Superior temporal gyrus (tissue), 1 donor: Measurements from ENCODE around the gene NCKIPSD.
"Not testable (repeated sequence)": the region's sequence is repeated elsewhere in the genome, so short reads cannot be mapped to it uniquely, and the experiment has no call there.

Experiments used
- DNase-seq: peaks from one replicate; pipeline ENCODE4 v3.0.0-alpha.2; 2016; ENCODE audit errors: extremely low spot score

The NCKIPSD gene

DNA sequence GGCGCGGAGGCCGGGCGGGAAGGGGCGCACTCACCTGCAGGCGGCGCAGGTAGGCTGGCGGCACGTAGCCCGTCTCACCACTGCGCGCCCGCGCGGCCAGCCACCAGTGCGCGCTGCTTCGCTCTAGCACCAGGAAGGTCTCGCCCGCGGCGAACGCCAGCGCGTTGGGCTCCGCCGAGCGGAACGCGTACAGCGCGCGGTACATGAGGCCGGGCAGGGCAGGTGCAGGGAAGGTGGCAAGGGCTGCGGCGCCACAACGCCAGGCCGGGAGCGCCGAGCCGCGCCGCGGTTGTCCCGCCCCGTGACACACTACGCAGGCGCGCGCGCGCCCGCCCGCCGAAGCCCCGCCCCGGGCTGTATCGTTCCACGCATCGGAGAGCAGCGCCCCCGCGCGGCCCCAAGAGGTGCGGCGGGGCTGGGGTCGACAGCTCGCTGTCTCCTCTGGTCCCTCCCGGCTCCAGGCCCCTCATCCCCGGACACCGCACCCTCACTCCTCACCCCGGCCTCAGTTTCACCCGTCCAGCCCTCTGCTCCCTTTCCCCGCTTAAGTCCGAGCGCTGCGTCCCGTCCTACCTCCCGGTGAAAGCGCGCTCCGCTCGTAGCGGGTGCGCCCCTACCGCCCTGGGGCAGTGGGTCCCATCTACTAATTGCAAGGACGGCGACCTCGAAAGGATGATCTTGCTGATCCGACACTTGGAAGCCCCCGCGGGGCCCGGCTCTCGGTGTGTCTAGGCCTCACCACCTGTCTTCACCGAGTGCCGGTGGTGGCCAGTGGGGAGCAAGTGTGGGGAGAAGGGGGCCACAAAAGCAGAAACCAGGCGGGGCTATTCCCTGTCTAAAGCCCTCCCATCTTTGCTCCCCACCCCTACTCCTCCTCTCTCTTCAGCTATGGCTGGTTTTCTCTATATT, at the start of gene NCKIPSD:
NCKIPSD (minus strand) TSS at position 313 of the 909 bp plus-strand sequence; CDS start at position 205, 108 bp downstream.
- peak; percentile 88 for DNase-seq

DNA sequence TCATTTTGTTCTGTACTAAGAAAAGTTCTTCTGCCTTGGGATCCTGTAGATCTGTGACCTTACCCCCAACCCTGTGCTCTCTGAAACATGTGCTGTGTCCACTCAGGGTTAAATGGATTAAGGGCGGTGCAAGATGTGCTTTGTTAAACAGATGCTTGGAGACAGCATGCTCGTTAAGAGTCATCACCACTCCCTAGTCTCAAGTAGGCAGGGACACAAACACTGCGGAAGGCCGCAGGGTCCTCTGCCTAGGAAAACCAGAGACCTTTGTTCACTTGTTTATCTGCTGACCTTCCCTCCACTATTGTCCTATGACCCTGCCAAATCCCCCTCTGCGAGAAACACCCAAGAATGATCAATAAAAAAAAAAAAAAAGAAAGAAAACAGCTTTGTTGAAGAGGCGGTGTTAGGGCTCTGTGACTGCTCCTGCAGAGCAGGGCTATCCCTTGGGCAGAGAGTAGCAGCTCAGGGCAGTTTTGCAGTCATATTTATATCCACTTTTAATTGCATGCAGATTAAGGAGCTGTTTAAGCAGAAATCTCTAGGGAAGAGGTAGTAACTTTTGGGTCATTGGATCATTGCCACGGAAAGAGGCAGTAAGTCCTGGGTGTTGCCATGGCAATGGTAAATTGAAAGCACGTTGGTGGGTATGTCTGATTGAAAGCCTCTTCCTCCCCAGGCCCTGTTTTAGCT, 49.5 kb upstream of the NCKIPSD start:
- not testable (repeated sequence) for DNase-seq

DNA sequence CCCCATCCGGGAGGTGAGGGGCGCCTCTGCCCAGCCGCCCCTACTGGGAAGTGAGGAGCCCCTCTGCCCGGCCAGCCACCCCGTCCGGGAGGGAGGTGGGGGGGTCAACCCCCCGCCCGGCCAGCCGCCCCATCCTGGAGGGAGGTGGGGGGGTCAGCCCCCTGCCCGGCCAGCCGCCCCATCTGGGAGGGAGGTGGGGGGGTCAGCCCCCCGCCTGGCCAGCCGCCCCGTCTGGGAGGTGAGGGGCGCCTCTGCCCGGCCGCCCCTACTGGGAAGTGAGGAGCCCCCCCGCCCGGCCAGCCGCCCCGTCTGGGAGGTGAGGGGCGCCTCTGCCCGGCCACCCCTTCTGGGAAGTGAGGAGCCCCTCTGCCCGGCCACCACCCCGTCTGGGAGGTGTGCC, 48.8 kb upstream of the NCKIPSD start:
- DNase-seq: not testable (repeated sequence)

DNA sequence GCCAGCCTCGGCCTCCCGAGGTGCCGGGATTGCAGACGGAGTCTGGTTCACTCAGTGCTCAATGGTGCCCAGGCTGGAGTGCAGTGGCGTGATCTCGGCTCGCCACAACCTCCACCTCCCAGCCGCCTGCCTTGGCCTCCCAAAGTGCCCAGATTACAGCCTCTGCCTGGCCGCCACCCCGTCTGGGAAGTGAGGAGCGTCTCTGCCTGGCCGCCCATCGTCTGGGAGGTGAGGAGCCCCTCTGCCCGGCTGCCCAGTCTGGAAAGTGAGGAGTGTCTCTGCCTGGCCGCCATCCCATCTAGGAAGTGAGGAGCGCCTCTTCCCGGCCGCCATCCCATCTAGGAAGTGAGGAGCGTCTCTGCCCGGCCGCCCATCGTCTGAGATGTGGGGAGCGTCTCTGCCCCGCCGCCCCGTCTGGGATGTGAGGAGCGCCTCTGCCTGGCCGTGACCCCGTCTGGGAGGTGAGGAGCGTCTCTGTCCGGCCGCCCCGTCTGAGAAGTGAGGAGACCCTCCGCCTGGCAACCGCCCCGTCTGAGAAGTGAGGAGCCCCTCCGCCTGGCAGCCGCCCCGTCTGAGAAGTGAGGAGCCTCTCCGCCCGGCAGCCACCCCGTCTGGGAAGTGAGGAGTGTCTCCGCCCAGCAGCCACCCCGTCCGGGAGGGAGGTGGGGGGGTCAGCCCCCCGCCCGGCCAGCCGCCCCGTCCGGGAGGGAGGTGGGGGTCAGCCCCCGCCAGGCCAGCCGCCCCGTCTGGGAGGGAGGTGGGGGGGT, 48.2 kb upstream of the NCKIPSD start:
- not testable (repeated sequence) for DNase-seq

DNA sequence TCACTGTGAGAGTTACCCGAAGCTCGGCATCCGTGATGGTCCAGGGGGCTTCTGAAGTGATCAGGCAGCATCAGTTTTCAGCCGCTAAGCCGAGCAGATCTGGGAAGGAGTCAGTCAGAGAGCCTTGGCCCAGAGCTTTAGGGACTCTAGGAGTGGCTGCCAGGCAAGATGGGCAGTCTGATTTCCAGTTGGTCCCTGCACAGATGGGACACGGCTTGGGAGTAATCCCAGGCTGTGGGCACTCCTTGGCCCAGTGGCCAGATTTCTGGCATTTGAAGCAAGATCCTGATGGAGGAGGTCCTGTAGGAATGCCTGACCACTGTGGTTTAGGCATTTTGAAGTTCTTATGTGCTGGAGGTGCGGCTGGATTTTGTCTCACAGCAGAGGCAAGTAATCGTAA, 41.8 kb upstream of the NCKIPSD start:
- DNase-seq: no peak

DNA sequence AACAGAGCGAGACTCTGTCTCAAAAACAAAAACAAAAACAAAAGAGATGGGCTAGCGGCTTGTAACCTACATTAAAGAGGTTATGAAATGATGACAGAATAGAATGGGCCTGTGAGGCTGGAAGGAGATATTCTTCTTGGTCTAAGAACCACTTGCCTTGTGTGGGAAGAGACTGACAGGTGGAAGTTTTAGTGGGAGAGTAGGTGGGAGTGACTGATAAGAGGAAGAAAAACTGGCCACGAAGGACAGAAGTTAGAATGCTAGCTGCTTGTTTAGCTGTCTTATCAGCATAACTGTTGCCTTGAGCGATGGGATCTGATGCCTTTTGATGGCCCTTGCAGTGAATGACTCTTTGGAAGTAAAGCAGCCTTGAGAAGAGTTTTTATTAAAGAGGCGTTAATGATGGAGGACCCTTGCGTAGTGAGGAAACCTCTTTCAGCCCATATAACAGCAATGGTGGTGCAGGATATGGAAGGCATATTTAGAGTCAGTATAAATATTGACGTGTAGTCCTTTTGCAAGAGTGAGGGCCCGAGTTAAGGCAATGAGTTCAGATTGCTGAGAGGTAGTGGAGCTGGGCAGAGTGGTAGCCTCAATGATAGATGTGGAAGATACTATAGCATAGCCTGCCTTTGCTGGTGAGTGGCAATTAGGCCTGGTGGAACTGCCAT, 39.6 kb upstream of the NCKIPSD start:
- not testable (repeated sequence) for DNase-seq

DNA sequence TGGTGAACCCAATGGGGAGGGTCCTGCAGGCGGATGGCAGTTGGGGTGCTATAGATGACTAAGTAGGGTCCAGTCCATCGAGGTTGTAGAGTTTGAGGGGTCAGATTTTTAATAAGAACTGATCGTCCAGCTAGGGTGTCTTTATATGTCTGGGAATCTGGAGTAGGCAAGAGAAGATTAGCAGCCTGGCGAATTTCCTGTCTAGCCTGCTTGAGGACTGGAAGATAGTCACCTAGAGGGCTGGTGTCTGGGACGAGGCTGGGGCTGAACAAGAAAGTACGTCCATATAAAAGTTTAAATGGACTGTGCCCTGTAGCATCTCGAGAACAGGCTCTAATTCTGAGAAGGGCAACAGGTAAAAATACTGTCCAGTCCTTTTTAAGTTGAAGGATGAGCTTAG, 38.0 kb upstream of the NCKIPSD start:
- DNase-seq: no peak

DNA sequence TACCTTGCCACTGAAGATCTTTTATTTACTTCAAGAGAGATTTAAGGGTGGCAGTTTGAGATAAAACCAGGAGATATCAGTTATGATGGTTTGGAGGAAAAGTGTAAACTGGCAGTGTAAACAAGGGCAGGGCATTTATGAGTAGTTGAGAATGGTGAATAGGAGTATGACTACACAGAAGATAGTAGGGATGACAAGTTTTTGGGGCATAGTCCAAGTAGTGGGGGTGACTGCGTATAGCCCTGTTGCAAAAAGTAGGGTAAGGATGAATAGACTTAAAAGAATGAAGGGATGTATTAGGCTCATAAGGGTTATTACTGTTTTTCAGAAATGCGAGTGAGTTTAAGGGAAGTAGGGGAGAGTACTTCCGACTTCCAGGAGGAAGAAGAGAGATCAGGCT, 37.6 kb upstream of the NCKIPSD start:
- not testable (repeated sequence) for DNase-seq

DNA sequence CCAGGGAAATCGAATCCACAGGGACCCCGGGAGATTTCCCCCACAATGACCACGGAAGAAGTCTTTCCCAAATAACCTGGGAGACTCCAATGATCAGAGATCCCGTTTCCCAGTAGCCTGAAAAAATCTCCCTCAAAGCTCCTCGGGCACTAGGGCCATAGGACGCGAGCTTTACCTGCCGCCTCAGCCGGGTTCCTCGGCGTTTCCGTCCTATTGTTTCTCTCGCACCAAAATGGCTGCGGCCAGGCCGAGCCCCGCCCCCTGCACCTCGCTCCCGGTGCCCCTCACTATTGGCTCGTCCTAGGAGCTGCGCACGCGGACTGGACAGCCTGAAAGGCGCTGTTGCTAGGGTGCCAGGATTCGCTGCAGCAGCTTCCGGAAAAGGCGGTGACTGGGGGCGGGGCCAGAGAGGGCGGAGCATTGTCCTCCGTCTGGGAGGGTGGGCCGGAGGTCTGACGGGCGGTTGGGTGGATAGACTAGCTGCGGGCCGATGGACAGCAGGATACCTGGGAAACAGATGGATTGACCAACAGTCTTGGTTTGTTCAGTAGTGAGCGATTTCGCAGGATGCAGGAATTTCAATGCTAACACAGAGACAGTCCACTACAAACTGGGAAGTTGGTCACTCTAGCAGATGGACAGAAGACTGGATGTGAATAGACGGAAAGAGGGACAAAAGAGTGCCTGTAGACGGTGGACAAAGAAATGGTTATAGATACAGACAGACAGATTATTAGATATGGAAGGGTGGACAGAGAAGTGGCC, 31.4 kb upstream of the NCKIPSD start, which contains the start of gene IP6K2:
IP6K2 (minus strand) TSS at position 240 of the 765 bp plus-strand sequence. CDS start 21,930 bp downstream, outside the sequence.
- peak; percentile 98 for DNase-seq

DNA sequence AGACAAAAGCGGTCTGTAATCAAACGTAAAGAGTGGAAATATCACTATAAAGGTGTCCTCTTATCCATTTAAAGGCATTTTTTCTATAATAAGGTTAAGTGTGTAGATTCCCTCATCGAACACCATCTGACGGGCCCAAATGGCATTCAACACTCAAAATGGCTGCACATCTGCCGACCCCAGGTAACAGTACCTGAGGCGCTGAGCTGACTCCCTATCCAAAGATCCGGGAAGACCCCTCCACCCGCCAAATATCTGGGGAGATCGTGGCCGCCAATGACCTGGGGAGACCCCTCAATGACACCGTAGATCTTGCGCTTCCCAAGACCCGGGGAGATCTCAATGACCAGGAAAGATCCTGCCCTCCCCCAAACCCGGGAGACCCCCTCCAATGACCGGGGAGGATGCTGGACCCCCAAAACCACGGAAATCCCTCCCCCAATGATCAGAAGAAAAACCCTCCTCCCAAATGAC, 30.8 kb upstream of the NCKIPSD start:
- peak; percentile 45 for DNase-seq

DNA sequence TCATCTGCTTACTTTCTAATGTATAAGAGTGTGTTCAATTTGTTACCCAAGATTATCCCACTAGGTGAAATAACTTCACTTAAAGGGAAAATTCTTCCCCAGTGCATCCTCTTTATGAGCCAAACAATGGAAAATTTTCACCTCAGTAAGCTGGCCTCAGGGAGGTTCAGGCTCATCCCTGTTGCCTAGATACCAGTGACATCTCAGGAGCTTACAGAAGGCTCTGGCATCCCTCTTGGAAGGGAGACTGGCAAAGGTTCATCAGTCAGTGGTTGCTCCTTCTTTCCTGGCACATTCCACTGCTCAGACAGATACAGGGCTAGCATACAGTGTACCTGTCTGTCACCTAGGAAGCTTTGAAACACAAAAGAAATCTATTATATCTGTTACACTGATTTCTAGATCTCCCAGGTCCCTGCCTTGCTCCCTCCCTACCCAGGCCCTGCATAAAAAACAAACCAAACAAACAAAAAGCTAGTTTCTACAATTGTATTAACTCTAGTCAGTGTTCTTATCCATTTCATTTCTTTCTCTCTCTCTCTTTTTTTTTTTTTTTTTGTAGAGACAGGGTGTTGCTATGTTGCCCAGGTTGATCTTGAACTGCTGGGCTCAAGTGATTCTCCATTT, 29.6 kb upstream of the NCKIPSD start:
- DNase-seq: peak; percentile 34

DNA sequence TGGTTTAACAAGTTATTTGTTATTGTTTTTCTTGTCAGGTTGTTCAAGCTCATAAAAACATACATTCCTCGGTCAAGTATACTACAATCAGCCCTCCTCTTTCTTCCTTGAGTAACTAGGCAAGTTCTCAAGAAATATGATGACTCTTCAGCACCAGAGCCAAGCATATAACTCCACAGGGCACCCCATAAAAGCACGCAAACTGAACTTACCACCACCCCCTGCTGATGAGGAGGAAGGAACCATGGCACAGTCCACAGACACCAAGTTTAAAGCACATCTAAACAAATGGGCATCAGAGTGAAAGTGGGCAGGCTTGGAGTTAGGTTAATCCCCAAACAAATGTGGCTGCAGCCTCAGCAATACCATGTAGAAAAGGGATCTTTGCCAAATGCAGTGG, 26.0 kb upstream of the NCKIPSD start:
- no peak for DNase-seq

DNA sequence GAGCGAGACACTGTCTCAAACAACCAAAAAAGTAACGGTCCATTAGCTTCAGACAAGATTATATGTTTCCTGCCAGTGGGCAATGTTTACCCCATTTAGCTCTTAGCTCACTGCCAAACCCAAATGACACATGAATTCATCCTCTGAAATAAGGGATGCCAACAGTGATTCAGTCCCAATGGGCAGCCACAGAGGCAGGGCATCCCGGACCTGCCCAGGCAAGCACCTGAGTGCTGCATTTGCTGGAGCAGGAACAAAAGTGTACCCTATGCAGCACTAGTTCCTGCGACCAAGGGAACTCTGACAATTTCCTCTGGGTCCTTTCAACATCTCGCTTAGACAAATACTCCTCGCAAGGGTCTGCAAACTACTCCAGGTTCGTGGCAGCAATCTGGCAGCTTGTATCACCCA, 23.3 kb upstream of the NCKIPSD start:
- no peak for DNase-seq

DNA sequence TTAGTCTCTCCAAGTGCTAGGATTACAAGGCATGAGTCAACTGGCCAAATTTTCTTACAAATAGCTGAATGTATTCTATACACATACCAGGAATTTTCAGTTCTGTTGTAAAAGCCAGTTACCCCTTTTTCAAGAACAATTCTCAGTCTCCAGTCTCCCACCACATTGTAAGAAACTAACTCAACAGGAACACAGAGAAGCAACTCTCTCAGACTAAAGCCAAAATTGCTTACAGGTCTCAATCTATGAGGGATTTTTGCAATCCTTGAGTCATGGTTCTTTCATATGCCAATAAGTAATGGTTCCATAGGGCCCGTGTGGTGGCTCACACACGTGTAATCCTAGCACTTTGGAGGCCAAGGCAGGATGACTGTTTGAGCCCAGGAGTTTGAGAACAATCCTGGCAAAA, 22.8 kb upstream of the NCKIPSD start:
- no peak for DNase-seq

DNA sequence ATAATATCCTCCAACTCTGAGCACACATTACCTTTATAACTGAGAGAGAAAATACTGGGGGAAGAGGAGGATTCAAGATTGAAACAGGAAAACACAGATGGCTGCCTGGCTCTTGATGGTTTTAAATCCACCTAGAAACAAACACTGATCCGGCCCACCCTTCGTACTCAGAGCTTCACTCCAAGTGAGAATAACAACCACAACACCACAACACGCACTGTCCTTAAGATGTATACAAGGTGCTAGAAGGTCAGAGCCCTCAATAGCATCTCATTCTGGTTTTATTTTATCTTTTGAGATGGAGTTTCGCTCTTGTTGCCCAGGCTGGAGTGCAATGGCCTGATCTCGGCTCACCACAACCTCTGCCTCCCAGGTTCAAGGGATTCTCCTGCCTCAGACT, 21.4 kb upstream of the NCKIPSD start:
- DNase-seq: no peak

DNA sequence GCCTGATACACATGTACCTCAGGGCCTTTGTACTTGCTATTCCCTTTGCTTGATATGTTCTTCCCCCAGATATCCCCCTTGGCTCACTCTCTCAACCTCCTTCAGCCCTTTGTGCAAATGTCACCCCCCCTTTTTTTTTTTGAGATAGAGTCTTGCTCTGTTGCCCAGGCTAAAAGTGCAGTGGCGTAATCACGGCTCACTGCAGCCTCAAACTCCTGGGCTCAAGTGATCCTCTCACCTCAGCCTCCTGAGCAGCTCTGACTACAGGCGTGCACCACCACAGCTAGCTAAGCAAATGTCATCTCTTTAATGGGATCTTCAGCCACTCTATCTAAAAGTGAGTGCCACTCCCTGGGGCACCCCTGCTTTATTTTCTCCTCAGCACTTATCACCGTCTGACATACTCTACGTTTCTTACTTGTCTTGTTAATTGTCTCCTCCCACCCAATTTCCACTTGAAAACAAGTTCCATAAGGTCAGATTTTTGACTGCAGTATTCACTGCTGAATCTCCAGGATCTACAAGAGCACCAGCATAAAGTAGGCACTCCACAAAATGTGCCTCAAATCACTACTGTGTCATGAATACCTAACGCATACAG, 16.7 kb upstream of the NCKIPSD start:
- no peak for DNase-seq

DNA sequence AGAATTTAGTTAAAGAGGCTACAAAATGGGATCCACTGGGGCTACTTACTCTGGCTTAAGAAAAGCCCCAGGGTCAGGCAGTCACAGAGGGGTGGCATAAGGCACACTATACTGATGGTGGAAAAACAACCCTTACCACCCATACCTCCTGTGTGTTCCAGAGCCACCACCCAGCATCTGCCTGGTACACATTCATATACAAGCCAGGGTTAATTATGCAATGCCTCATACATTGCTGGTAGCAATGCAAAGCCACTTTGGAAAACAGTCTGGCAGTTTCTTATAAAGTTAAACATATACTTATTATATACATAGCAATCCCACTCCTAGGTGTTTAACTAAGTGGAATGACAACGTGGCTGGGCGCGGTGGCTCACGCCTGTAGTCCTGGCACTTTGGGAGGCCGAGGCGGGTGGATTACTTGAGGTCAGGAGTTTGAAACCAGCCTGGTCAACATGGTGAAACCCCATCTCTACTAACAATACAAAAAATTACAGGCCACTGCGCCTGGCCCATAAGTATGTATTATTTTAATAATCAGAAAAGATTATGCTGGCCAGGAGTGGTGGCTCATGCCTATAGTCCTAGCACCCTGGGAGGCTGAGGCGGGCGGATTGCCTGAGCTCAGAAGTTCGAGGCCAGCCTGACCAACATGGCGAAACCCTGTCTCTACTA, 15.2 kb upstream of the NCKIPSD start:
- DNase-seq: no peak

DNA sequence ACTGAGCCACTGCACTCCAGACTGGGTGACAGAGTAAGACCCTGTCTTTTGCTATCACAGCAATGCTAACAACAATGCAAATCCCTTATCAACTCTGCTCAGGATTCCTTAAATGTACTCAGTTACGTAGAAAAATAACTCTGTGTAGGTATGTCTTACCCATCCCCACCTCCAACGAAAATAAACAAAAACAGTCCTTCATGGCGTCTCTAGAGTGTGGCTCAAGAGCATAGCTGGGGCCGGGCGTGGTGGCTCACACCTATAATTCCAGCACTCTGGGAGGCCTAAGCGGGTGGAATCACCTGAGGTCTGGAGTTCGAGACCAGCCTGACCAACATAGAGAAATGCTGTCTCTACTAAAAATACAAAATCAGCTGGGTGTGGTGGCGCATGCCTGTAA, 13.2 kb upstream of the NCKIPSD start:
- DNase-seq: no peak

DNA sequence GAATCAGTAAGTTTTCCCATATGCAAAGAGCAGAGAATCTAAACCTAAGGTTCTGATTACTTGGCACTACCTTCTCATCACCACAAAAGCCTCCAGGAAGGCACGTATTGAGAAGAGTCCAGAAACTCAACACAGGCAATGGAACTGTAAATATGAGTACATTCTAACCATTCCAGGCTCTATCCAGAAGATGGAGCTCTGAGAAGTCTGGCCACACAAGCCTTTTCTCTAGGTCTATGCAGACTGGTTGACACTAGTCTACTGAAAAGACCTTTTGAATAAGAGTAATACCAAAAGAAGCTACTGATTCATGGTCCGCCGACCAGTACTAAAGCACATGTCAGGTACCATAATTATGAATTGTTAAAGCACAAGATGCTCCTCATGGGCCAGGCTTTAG, 12.2 kb upstream of the NCKIPSD start:
- no peak for DNase-seq
